T-cell (primary cell): Measurements from ENCODE around the gene NR1H4. TPM values are rescaled to one million over a fixed set of nuclear protein-coding genes. Genes with fewer than 3 reads are reported as not detected.

Experiments used
- ATAC-seq, 4 experiments: fragments of 200-7000 bp in 3 of 4; fragments of 150-1000 bp in 1 of 4; cut with Tn5 transposase; replicated peaks in 1 of 4; 1 replicate in 3 of 4; 2 replicates in 1 of 4; pipeline ENCODE4 v1.10.0; 2021; ENCODE audit warnings: moderate library complexity in 3 of 4, mild to moderate bottlenecking in 2 of 4, moderate number of reproducible peaks in 1 of 4
- CTCF ChIA-PET, 2 donors: fragments of 300-600 bp; sonication (Branson Sonifier 250); formaldehyde crosslinking; loops; one replicate each; lab custom pipeline; 2022; ENCODE audit warnings: antibody characterized with exemption in 2 of 2; lab: Charles Lee
- POLR2A ChIA-PET, 2 donors: fragments of 300-600 bp; sonication (Branson Sonifier 250); formaldehyde crosslinking; loops; one replicate each; lab custom pipeline; 2022; ENCODE audit warnings: antibody characterized with exemption in 2 of 2; lab: Charles Lee
- DNase-seq, 35 experiments: peaks; one replicate each; pipeline versions ENCODE4 v3.0.0 to v3.0.0-alpha.2; 2013 to 2023
- H3K27ac ChIP-seq: one replicate; pipeline ENCODE4 v1.5.1; 2013; ENCODE audit warnings: low read length
- H3K27me3 ChIP-seq, 2 experiments: replicated peaks in 1 of 2; 1 replicate in 1 of 2; 2 replicates in 1 of 2; pipeline versions ENCODE4 v1.6.1 to v1.7.0; 2013; ENCODE audit warnings: low read length in 1 of 2, mixed read lengths in 1 of 2; ENCODE audit not compliant: control insufficient read depth in 2 of 2, insufficient read depth in 2 of 2; ENCODE audit errors: extremely low read depth in 1 of 2
- H3K36me3 ChIP-seq, 2 donors: 1 replicate in 1 of 2; 2 replicates in 1 of 2; pipeline versions ENCODE4 v1.6.1 to v1.7.0; 2013; ENCODE audit warnings: low read length in 1 of 2; ENCODE audit not compliant: control insufficient read depth in 2 of 2, insufficient read depth in 1 of 2; ENCODE audit errors: extremely low read depth in 1 of 2
- H3K4me1 ChIP-seq, 2 experiments: 1 replicate in 1 of 2; 2 replicates in 1 of 2; pipeline versions ENCODE4 v1.6.1 to v1.7.0; 2013; ENCODE audit warnings: low read length in 2 of 2, mixed read lengths in 1 of 2; ENCODE audit not compliant: insufficient read depth in 2 of 2, control insufficient read depth in 1 of 2; ENCODE audit errors: extremely low read depth in 1 of 2
- H3K4me3 ChIP-seq, 2 donors: 1 replicate in 1 of 2; 2 replicates in 1 of 2; pipeline versions ENCODE4 v1.5.1 to v1.7.0; 2013; ENCODE audit warnings: mild to moderate bottlenecking in 2 of 2, low read length in 1 of 2, moderate library complexity in 1 of 2; ENCODE audit not compliant: control insufficient read depth in 1 of 2; ENCODE audit errors: extremely low read depth in 1 of 2
- H3K9me3 ChIP-seq: 2 replicates; pipeline ENCODE4 v1.7.0; 2013
- H3K27ac Mint-ChIP-seq, 2 donors: one replicate each; pipeline ENCODE4 v1.8.0; 2020 to 2021; ENCODE audit warnings: mild to moderate bottlenecking in 2 of 2, mixed read lengths in 2 of 2
- H3K27me3 Mint-ChIP-seq, 2 donors: one replicate each; pipeline ENCODE4 v1.8.0; 2021 to 2022; ENCODE audit warnings: mixed read lengths in 2 of 2
- H3K36me3 Mint-ChIP-seq: one replicate; pipeline ENCODE4 v1.8.0; 2021; ENCODE audit warnings: mixed read lengths
- H3K4me1 Mint-ChIP-seq, 3 donors: one replicate each; pipeline ENCODE4 v1.8.0; 2020 to 2022; ENCODE audit warnings: mixed read lengths in 3 of 3, mild to moderate bottlenecking in 1 of 3
- H3K4me3 Mint-ChIP-seq, 3 donors: one replicate each; pipeline ENCODE4 v1.8.0; 2020 to 2022; ENCODE audit warnings: mild to moderate bottlenecking in 3 of 3, mixed read lengths in 3 of 3, moderate library complexity in 3 of 3
- H3K9me3 Mint-ChIP-seq, 3 donors: one replicate each; pipeline ENCODE4 v1.8.0; 2020 to 2022; ENCODE audit warnings: mixed read lengths in 3 of 3
- WGBS: methylation state at CpG from one replicate; pipeline ENCODE4 v1.1.5; 2013; ENCODE audit warnings: missing lambda C conversion rate; ENCODE audit not compliant: insufficient coverage; 5-methylcytosine and 5-hydroxymethylcytosine counted together
- total RNA-seq, 35 experiments: library from RNA in 6 of 35; stranded (reverse) in 6 of 35; fragments of 120-200 nt in 1 of 35; gene quantifications; one replicate each; pipeline versions ENCODE4 v1.2.1 to v1.2.4 and lab custom pipeline; 2013 to 2026

The NR1H4 gene
- total RNA-seq, 5 donors from 2014 or later (not counting 1 experiment from before 2014, with no cell fraction given) = not detected

DNA sequence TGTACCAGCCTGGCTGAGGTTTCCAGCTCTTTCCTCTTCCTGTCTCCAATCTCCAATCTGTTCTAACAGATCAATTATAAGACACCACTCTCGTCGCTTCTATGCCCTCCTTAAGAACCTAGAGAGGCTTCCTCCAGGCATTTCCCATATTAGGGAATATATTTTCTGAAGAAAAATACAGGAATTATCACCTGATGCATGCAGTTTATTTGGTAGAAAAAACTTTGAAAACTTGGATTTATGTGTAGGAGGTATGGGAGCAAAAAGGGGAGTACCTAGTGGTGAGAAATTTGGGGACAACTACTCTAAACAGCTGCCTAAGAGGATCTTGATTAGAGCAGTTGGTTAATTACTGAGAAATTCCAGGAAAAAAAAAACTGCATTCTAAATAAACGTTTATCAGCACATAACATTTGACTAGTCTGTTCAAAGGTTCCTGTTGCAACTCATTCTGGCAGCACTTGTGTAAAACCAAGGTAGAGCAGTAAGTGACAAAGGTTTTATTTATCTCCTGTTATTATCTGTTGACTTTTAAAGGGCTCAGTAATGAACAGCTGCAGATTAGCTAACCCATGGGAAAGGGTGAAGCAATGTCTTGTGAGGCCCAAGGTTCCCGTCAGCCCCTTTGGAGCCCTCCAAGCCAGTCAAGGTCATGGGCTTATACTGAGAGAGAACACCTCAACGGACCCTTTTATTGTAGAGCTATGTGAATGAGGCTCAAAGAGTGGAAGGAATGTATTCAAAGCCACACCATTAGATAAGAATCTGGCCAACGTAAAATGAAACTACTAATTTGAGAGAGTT is 36.4 kb upstream of the NR1H4 start:
- no peaks in the 10 kb centered on the region for H3K36me3 ChIP-seq
- DNase-seq (no peak), ATAC-seq (no peak)
- ChIA-PET POLR2A (no interaction called here), CTCF (no interaction called here)
- no peaks in the 10 kb centered on the region for H3K36me3 Mint-ChIP-seq
- no peaks in the 10 kb centered on the region for H3K4me1 Mint-ChIP-seq
- H3K4me3 Mint-ChIP-seq = no peak overlapping the region
- no peak overlapping the region for H3K27ac ChIP-seq
- H3K9me3 Mint-ChIP-seq = no peaks in the 10 kb centered on the region
- H3K27me3 ChIP-seq = peaks cover 0 to 4% of the 10 kb centered on the region in 2 experiments
- H3K9me3 ChIP-seq = no peaks in the 10 kb centered on the region
- peaks cover 2 to 4% of the 10 kb centered on the region in 2 donors for H3K27me3 Mint-ChIP-seq
- no CpG with 5 or more reads among the region's 6 CpGs for WGBS
- H3K4me3 ChIP-seq = no peak overlapping the region
- no peaks in the 10 kb centered on the region for H3K4me1 ChIP-seq
- H3K27ac Mint-ChIP-seq = no peak overlapping the region

DNA sequence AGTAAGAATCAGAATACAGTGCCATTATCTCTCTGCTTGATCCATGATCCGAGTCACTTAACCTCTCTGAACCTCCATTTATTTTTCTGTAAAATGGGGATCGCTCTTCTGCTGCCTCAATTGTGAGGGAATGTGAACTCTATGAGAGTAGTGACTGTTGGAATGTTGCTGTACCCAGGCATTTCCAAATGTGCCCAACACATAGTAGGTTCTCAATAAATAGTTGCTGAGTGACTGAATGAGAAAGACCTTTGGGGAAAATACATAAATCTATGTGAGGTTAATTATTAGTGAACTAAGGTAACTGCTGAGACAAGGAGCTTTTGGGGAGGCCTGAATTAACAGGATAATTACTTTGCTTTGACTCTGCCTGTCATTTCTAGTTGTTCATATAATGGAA is 33.9 kb upstream of the NR1H4 start:
- no peaks in the 10 kb centered on the region for H3K36me3 Mint-ChIP-seq
- no peak overlapping the region for H3K4me3 Mint-ChIP-seq
- H3K9me3 ChIP-seq = no peaks in the 10 kb centered on the region
- H3K27me3 ChIP-seq = peaks cover 0 to 4% of the 10 kb centered on the region in 2 experiments
- H3K27me3 Mint-ChIP-seq = peaks cover 2 to 7% of the 10 kb centered on the region in 2 donors
- H3K36me3 ChIP-seq = no peaks in the 10 kb centered on the region
- no peak for ATAC-seq
- CTCF ChIA-PET = no interaction called here
- H3K27ac ChIP-seq = no peak overlapping the region
- H3K4me1 ChIP-seq = no peaks in the 10 kb centered on the region
- POLR2A ChIA-PET = no interaction called here
- no CpG with 5 or more reads among the region's 2 CpGs for WGBS
- DNase-seq = no peak
- H3K27ac Mint-ChIP-seq = no peak overlapping the region
- H3K4me3 ChIP-seq = no peak overlapping the region
- no peaks in the 10 kb centered on the region for H3K9me3 Mint-ChIP-seq
- H3K4me1 Mint-ChIP-seq = no peaks in the 10 kb centered on the region

DNA sequence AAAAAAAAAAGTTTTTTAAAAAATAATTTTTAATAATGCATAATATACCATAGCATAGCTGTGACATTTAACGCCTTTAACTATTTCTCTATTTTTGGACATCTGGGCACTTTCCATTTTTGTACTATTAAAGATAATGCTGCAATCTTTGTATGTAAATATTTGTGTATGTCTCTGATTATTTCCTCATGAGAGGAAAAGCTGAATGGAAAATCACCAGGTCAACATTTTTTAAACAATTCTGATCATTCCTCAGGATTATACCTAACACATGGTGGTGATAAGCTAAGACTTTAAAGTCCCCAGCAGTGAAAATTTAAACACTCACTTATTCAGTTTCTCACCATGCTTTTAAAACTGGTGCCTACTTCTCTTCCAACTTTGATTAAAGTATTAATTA is 31.3 kb upstream of the NR1H4 start:
- Mint-ChIP-seq H3K36me3 (no peaks in the 10 kb centered on the region), H3K4me3 (no peak overlapping the region), H3K27ac (no peak overlapping the region), H3K4me1 (no peaks in the 10 kb centered on the region), H3K27me3 (peaks cover 19 to 21% of the 10 kb centered on the region in 2 donors), H3K9me3 (no peaks in the 10 kb centered on the region)
- ChIA-PET POLR2A (no interaction called here), CTCF (interaction anchor here in 1 of 2 donors (0.7 kb wide), 1 partner anchor 1350 kb away, joined by 3 read pairs; no protein-coding TSS in a partner anchor)
- Histone ChIP-seq H3K27me3 (peaks cover 0 to 6% of the 10 kb centered on the region in 2 experiments), H3K4me1 (no peaks in the 10 kb centered on the region), H3K9me3 (no peaks in the 10 kb centered on the region), H3K27ac (no peak overlapping the region), H3K4me3 (no peak overlapping the region), H3K36me3 (no peaks in the 10 kb centered on the region)
- DNase-seq = no peak
- WGBS = no CpG with 5 or more reads among the region's 1 CpG
- no peak for ATAC-seq

GRCh38 chr12:100443434-100443833 is 30.2 kb upstream of the NR1H4 start:
- peaks cover 21 to 25% of the 10 kb centered on the region in 2 donors for H3K27me3 Mint-ChIP-seq
- POLR2A ChIA-PET = no interaction called here
- Histone ChIP-seq H3K9me3 (no peaks in the 10 kb centered on the region), H3K36me3 (no peaks in the 10 kb centered on the region), H3K27me3 (peaks cover 0 to 9% of the 10 kb centered on the region in 2 experiments), H3K4me1 (no peaks in the 10 kb centered on the region), H3K27ac (no peak overlapping the region), H3K4me3 (no peak overlapping the region)
- H3K9me3 Mint-ChIP-seq = no peaks in the 10 kb centered on the region
- WGBS = no CpG with 5 or more reads among the region's 1 CpG
- H3K27ac Mint-ChIP-seq = no peak overlapping the region
- H3K36me3 Mint-ChIP-seq = no peaks in the 10 kb centered on the region
- H3K4me3 Mint-ChIP-seq = no peak overlapping the region
- H3K4me1 Mint-ChIP-seq = no peaks in the 10 kb centered on the region
- no peak for DNase-seq
- no peak for ATAC-seq
- CTCF ChIA-PET = no interaction called here

DNA sequence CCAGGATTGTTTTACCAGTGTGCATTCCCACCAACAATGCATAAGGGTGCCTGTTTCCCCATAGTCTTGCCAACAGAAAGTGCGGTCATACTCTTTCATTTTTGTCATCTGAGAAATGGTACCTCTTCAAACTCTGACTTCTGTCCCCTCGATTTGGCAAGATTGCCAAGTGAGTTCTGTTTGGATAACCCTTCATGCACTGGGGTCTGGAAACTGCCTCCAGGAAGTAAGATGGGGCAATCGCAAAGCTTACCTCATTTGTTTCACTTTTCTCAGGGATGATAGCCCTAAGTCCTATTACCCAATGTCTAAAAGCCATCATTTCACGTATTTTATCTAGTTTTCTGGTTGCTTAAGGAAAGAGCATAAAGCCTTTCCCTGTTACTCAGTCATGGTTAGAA is 28.6 kb upstream of the NR1H4 start:
- 79% methylated on average over 2 of the region's 4 CpGs for WGBS
- Mint-ChIP-seq H3K27ac (no peak overlapping the region), H3K4me3 (no peak overlapping the region), H3K27me3 (peaks cover 21 to 34% of the 10 kb centered on the region in 2 donors), H3K4me1 (no peaks in the 10 kb centered on the region), H3K9me3 (no peaks in the 10 kb centered on the region), H3K36me3 (no peaks in the 10 kb centered on the region)
- H3K4me3 ChIP-seq = no peak overlapping the region
- no peaks in the 10 kb centered on the region for H3K36me3 ChIP-seq
- H3K27ac ChIP-seq = no peak overlapping the region
- no peak for DNase-seq
- no peaks in the 10 kb centered on the region for H3K4me1 ChIP-seq
- no peaks in the 10 kb centered on the region for H3K9me3 ChIP-seq
- peaks cover 0 to 6% of the 10 kb centered on the region in 2 experiments for H3K27me3 ChIP-seq
- ChIA-PET CTCF (interaction anchor here (0.7 kb wide), 2 partner anchors 215 to 293 kb away, joined by 4 to 7 read pairs; no protein-coding TSS in a partner anchor), POLR2A (no interaction called here)
- ATAC-seq = no peak

DNA sequence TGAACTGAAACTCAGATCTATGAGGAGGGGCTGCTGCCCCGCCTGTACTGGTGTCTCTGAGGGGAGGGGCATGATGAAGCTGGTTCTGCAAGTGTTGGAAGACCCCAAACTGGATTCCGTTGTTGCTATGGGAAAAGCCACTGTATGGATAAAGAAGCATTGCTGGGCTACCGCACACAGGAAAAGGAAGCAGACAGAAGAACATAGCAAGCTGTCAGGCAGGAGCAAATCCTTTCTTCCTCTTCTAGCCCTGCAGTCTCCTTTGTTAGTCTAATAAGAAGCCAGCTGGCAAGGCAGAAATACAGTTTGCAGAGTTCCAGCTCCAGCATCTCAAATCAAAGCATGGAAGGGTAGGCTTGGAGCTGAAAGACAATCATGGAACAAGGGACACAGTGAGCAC is 26.3 kb upstream of the NR1H4 start:
- WGBS = 0% methylated on average over 2 of the region's 3 CpGs

More for the DNA sequence above, 26.3 kb upstream of the NR1H4 start:
- peaks cover 0 to 6% of the 10 kb centered on the region in 2 experiments for H3K27me3 ChIP-seq
- ATAC-seq (no peak), DNase-seq (no peak)
- H3K4me3 Mint-ChIP-seq = no peak overlapping the region
- no peaks in the 10 kb centered on the region for H3K4me1 ChIP-seq
- ChIA-PET POLR2A (no interaction called here), CTCF (no interaction called here)
- peaks cover 28 to 37% of the 10 kb centered on the region in 2 donors for H3K27me3 Mint-ChIP-seq
- no peaks in the 10 kb centered on the region for H3K36me3 Mint-ChIP-seq
- no peak overlapping the region for H3K27ac ChIP-seq
- H3K4me3 ChIP-seq = no peak overlapping the region
- no peaks in the 10 kb centered on the region for H3K4me1 Mint-ChIP-seq
- H3K36me3 ChIP-seq = no peaks in the 10 kb centered on the region
- H3K27ac Mint-ChIP-seq = no peak overlapping the region
- H3K9me3 ChIP-seq = no peaks in the 10 kb centered on the region
- no peaks in the 10 kb centered on the region for H3K9me3 Mint-ChIP-seq
